Measurements from ENCODE around the gene USP9X. TPM values are rescaled to one million over a fixed set of nuclear protein-coding genes. Genes with fewer than 3 reads are reported as not detected.
"Not testable (repeated sequence)": the region's sequence is repeated elsewhere in the genome, so short reads cannot be mapped to it uniquely, and the experiment has no call there.

USP9X gene, protein sequence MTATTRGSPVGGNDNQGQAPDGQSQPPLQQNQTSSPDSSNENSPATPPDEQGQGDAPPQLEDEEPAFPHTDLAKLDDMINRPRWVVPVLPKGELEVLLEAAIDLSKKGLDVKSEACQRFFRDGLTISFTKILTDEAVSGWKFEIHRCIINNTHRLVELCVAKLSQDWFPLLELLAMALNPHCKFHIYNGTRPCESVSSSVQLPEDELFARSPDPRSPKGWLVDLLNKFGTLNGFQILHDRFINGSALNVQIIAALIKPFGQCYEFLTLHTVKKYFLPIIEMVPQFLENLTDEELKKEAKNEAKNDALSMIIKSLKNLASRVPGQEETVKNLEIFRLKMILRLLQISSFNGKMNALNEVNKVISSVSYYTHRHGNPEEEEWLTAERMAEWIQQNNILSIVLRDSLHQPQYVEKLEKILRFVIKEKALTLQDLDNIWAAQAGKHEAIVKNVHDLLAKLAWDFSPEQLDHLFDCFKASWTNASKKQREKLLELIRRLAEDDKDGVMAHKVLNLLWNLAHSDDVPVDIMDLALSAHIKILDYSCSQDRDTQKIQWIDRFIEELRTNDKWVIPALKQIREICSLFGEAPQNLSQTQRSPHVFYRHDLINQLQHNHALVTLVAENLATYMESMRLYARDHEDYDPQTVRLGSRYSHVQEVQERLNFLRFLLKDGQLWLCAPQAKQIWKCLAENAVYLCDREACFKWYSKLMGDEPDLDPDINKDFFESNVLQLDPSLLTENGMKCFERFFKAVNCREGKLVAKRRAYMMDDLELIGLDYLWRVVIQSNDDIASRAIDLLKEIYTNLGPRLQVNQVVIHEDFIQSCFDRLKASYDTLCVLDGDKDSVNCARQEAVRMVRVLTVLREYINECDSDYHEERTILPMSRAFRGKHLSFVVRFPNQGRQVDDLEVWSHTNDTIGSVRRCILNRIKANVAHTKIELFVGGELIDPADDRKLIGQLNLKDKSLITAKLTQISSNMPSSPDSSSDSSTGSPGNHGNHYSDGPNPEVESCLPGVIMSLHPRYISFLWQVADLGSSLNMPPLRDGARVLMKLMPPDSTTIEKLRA (N-terminal part only)
- polyA plus RNA-seq (2013, experiment 1 of 2; ENCODE audit: insufficient read length) = 48.0 TPM
- polyA plus RNA-seq (2013, experiment 2 of 2; ENCODE audit: insufficient read length) = 45.8 TPM

DNA sequence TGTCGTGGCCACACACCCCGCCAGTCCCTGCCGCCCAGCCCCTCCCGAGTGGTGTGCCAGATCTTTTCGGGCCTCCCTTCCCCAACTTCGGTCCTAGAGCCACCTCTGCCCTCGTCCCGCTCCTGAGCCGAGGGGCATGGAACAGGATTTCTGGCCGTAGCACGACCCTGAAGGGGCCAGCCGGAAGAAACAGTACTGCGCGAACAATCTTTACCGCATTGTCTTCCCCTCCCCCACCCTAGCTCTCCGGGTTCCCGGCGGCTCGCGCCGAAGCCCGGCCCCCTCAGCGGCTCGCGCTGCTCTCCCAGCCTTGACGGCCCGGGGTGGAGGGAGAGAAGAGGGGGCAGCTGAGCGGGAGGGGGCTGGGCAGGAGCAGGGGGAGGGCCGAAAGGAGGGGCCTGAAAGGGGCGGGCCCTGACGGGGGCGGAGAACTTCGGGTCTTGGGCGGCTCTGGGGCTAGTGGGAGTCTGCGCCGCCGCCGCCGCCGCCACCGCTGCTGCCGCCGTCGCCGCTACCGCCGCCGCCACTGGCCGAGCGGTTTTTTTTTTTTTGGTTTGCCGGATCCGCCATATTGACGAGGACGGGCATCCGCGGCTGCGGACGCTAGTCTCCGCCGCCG lies at the start of gene USP9X:
TSS of gene USP9X (plus strand) at position 553 of the 619 bp plus-strand sequence. CDS start 38,184 bp downstream, outside the sequence.
- DNase-seq = peak; percentile 92

DNA sequence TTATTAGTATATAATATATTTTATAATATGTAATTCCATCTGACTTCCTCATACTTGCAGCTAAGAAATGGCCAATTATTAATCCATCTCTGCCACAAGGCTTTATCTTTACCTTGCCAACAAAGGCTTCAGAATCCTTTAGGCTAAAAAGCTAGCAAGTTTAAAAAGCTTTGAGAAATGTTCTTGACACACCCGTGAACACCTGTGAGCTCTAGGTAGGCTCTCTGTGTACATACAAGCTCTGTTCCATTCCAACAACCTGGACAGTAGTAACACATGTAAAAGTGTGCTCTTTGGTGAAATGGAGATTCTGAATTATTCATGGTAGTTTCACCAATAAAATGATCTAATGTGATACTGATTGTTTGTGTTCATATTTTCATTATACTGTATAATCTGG lies 49.7 kb upstream of the USP9X start:
- DNase-seq = no peak

DNA sequence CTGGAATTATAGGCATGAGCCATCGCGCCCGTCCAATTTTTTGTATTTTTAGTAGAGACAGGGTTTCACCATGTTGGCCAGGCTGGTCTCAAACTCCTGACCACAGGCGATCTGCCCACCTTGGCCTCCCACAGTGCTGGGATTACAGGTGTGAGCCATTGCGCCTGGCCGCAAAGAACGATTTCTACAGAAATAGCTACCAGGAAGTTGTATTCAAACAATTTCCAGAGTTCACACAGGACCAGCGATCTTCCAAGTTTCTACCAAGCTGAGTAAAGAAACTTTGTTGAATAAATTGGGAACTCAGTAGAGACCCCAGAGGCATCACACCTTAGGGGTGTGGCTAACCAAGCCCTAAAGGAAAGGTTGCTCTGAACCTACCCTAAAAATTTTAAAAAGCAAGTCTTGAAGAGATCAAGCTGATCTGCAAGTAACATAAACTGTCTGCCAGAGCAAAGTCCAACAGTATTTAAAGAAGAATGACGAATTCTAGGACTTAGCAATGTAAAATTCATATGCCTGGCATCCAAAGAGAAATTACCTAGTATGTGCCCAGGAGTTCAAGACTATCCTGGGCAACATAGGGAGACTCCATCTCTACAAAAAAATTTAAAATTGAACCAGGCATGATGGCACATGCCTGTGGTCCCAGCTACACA lies 48.4 kb upstream of the USP9X start:
- no peak for DNase-seq

DNA sequence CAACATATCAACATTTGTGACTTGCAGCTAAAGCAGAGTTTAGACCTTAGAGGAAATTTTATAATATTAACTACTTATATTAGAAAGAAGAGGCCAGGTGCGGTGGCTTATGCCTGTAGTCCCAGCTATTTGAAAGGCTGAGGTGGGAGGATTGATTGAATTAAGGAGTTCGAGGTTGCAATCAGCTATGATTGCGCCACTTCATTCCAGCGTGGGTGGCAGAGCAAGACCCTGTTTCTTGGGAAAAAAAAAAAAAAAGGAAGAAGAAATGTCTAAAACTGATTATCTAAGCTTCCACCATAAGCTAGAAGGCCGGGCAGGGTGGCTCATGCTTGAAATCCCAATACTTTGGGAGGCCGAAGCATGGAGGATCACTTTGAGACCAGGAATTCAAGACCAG lies 42.0 kb upstream of the USP9X start:
- no peak for DNase-seq

DNA sequence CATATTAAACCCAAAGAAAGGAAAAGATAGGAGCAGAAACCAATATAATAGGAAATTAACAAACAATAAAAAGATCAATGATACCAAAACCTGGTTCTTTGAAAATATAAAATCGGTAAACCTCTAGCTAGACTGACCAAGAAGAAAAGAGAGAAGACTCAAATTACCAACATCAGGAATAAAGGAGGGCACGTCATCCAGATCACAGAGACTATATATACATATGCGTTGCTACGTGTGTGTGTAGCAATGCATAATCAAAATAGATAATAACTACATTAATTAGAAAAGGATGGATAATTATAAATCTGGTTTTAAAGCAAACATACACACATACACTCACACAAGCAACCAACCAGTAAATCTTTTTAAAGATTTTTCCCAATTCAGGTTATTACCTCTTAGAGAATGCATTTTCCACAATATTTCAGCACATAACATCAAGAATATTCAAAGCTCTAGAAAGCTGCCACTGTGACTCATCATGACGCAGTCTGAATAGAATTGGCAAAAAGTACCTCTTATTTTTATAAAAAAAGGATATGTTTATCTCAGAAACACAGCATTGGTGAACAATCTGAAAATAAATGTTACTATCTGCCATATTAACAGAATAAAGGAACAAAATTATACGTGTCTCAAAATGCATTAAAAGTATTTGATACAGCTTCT lies 41.4 kb upstream of the USP9X start:
- DNase-seq = peak; percentile 58

DNA sequence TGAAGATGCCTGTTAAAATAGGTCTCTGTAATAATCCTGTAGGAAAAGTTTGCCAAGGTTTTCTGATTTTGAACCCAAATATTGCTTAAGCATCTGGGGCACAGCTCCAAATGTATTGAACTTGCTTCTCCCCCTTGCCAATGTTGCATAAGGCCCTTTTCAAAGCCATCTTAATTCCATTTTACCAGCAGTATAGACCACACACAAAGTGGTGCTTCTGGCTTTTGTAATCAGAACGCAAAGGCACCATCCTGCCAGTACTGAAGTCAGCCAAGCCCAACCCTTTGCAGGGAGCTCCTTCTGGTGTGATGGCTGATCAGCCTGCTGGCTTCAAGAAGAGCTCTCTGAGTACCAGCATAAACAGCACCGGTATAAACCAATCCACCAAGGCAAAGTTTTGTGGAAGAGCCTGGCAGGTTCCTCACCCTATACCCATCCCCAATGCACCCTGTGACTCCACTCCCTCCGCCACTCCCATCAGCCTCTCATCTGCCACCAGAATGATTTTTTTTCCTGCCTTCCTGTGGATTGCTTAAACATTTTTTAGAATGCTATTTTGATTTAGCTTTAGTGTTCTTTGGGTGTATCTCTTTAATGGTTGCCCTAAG lies 39.2 kb upstream of the USP9X start:
- peak; percentile 56 for DNase-seq

DNA sequence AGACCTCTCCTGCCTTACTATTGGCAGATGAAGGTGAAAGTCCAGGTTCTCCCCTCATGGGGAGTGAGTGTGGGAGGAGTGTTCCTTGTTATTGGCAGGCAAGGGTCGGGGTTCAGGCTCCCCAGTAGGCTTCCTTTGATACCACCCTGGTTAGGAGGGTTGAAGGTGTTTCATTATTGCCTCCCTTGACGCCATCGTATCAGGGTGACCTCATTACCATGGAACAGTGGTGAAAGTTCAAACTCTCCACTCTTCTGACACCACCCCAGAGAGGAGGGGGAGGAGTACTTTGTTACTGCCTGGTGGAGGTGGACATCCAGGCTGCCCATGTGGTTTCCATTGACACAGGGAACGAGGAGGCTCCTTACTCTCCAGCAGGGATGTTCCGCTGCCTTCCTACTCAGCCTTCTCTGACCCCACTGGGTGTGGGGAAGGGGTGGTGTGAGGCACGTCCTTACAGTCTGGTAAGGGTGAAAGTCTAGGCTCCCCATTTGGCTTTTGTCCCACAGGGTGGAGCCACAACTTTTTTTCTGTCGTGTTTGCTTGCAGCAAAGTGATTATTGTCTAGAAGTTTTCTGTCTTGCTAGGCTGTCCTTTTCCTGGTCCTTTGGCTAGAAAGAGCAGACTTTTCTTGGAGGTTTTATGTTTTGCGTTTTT lies 37.2 kb upstream of the USP9X start:
- DNase-seq = no peak

DNA sequence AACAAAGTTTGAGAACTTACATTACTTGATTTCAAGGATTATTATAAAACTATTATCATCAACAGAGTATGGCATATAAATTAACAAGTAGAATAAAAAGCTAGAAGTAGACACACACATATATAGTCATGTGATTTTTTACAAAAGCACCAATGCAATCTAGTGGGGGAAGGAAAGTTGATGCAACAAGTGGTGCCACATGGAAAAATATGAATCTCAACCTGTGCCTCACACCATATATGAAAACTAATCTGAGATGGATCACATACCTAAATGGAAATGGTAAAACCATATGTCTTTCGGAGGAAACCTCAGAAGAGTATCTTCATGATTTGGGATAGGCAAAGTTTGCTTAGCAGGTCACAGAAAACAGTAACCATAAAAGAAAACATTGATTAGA lies 34.9 kb upstream of the USP9X start:
- no peak for DNase-seq

DNA sequence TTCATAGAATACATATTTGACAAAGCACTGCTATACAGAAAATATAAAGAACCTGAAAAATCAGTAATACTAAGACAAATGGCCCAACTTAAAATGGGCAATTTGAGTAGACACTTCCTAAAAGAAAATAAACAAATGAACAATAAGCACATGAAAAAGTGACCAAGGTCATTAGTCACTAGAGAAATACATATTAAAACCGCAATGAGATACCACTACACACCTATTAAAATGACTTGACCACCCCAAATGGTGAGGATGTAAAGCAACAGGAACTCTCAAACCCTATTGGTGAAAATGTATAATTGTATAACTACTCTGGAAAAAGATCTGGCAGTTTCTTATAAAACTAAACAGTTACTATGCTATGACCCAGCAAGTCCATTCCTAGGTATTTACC lies 34.0 kb upstream of the USP9X start:
- DNase-seq = no peak

DNA sequence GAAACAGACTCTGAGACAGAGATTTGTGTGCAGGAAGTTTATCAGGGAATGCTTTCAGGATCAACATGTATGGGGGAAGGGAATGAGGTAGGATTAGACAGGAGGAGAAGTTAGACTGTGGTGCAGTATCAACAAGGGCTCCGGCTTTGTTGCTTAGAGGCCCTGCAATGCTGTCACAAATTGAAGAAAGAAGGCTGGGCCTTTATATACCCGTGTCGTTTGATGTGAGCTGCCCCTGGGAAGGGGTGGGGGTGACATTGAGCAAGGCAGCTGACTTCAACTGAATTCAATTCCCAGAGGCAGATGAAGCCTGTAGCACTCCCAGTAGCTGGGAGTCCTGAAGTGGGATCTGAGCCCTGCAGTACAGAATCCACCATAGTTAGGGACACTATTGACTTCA lies 29.5 kb upstream of the USP9X start:
- DNase-seq = no peak

DNA sequence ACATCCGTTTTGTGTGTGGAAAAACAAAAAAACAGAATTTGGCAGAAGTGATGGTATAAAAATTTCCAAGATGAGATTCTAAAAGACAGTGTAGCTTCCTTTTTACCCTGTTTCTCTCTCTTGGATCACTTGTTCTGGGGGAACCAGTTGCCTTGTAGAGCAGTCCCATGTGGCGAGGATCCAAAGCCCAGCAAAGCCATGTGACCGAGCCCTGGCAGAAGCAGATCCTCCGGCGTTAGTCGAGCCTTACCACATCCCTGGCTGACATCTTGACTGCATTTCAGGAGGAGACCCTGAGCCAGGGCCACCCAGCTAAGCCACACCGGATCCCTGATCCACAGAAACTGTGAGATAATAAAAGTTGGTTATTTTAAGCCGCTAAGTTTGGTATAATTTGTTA lies 22.0 kb upstream of the USP9X start:
- DNase-seq = not testable (repeated sequence)

DNA sequence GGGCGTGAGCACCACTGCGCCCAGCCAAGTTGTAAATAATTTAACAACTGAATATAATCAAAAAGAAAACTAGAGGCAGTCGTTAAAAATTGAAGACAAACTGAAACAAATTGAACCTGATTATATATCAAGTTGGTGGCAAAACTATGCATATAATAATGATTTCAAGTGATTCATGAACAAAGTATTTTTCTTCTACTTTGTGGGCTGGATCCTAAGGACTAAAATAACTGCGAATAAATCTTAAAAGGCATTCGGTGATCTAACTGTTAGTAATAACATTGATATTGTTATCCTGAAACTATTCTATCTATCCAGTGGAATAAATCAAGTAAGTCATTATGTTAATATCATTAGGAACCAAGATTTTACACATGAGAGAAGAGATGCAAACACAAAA lies 21.2 kb upstream of the USP9X start:
- DNase-seq = peak; percentile 54

DNA sequence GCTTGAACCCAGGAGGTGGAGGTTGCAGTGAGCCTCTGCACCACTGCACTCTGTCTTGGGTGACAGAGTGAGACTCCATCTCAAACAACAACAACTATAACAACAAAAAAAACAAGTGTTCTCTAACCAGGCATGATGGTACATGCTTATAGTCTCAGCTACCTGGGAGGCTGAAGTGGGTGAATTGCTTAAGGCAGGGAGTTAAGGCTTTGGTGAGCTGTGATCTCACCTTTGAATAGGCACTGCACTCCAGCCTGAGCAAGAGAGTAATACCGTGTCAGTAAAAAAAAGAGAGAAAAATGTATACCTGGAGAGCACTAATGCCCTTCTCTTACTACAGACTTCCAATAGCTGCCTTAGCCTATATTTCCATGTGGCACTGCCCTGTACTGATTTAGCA lies 18.9 kb upstream of the USP9X start:
- DNase-seq = no peak

DNA sequence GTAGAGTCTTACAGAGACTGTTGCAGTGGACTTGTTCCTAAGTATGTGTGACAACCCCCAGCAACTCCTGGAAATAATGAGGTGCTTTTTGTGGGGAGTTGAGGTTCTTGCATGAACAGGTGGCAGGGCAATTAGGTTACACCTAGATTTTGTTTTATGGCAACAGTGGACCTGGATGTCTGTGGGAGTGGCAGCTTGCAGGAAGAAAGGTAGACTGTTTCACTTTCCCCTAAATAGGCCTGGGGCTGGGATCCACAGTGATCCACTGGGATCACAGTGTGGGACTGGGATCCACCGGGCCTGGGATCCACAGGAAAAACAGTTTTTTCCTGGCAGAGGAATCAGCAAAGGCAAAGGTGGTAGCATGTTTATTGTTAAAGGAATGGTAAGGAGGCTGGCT lies 18.3 kb upstream of the USP9X start:
- no peak for DNase-seq

DNA sequence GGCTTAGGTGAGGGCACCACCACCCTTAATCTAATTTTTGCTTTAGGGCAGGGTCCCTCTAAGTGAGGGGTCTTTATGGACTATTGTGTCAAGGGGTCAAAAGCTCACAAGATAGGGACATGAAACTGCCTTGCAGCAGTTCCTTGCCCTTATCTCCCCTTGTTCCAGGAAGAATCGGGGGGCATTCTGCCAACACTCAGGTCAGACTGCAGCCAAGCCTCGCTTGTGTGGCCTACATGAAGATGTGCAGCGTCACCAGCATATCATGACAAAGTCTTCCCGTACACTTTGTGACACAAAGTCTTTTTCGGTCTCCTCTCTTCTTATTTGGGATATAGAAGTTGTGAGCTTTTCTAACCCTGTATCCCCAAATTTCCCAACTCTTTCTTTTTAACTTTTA lies 17.5 kb upstream of the USP9X start:
- DNase-seq = no peak

DNA sequence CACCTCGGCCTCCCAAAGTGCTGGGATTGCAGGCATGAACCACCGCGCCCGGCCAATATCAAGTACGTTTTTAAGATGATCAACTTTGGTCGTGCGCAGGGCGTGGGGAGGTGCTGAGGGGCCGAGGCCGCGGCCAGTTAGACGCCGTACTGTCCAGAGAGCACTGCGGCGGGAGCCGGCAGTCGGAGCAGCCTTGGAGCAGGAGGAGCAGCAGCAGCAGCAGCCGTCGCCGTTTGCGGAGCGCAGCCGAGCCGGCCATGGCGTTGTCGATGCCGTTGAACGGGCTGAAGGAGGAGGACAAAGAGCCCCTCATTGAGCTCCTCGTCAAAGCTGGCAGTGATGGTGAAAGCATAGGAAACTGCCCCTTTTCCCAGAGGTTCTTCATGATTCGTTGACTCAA lies 8.5 kb upstream of the USP9X start:
- no peak for DNase-seq

DNA sequence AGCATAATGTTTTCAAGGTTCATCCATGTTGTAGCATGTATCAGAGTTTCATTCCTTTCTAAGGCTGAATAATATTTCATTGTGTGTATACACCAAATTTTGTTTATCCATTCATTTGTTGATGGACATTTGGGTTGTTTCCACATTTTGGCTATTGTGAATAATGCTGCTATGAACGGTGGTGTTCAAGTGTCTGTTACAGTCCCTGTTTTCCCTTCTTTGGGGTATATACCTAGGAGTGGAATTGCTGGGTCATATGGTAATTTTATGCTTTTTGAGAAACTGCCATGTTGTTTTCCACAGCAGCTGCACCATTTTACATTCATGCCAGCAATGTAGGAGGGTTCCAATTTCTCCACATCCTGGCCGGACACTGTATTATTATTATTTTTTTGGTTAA lies 3.4 kb upstream of the USP9X start:
- DNase-seq = no peak

DNA sequence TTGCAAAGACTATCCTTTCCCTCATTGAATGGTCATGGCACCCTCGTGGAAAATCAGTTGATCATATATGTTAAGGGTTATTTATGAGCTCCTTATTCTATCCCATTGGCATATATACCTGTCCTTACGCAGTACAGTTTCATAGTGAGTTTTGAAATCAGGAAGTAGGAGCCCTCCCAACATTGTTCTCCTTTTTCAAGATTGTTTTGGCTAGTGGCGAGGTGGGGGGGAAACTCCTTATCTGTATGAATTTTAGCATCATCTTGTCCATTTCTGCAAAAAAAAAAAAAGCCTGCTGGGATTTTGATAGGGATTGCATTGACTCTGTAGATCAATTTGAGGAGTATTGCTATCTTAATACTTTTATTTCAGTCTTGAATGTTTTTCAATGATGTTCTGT lies 2.5 kb upstream of the USP9X start:
- no peak for DNase-seq

DNA sequence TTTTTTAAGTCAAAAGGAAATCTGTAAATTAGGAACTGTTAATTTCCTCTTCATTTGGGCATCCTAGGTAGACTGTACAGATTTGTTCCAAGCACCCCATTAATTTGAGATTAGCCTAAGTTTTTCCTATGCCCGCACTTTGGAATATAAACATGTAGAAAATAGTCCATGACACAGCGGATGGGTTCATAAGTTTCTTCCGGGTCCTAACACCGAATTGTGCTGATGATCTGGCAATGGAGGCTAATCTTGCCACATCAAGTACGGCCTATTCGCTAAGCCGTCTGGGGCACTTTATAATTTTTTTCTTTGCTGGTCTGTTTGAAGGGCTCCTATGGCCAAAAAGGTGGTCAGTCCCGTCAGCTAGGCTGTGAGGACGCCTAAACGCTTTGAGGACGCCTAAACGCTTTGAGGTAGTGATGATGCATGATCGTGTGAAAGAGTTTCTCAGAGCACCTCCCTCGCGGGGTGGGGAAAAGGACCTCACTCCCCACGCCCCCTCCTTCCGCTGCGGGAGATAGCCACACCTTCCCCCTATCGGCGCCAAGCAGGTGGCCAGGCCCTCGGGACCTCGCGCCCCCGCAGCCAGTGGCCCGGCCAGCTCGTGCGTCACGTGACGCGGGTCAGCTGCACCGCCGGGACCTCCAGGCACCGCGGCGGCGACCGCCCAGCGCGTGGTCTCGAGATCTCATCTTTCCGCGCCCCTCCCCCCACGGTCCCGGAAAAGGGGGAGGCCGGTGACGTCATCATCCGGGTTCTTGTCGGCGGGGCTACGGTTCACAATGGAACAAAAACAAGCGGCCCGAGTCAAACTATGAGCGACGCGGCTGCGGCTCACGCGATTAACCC lies 977 bp upstream of the USP9X start:
- peak; percentile 95 for DNase-seq

DNA sequence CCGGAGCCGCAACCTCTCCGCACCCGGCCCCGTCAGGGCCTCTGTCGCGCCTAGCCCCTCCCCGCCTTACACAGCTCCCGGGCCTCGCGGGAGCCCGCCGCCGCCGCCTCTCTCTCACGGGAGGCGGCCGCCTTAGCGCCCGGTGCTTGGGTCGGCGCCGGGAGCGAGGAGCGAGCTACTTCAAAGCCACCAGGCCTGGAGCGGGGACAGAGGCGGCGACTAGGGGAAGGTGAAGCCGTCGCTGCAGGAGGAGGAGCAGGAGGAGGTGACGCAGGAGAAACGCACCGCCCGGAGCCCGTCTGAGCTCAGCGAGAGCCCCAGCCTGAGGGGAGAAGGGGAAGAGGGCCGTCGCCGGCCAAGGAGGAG lies 250 bp downstream of the USP9X start:
- no peak for DNase-seq

All from fibroblast of skin of abdomen (primary cell).